ENCODE data around the gene QTRT2.

The QTRT2 gene

GRCh38 chr3:114078126-114078525 is 21.6 kb downstream of the QTRT2 start:
- peak; percentile 73 for DNase-seq (ENCODE audit: low read depth)
- Histone ChIP-seq H3K4me1 (ENCODE audit: control insufficient read depth, insufficient read depth, low read length) (peaks cover 14% of the 10 kb centered on the region), H3K9ac (ENCODE audit: low read length) (no peak overlapping the region), H3K27me3 (replicated peaks; ENCODE audit: control insufficient read depth, insufficient read depth, low read length) (no peaks in the 10 kb centered on the region), H3K9me3 (ENCODE audit: control insufficient read depth, low read length) (no peaks in the 10 kb centered on the region), H3K4me3 (ENCODE audit: low read length) (no peak overlapping the region), H3K36me3 (ENCODE audit: control insufficient read depth, insufficient read depth, low read length, severe bottlenecking) (peaks cover 82% of the 10 kb centered on the region)

- H3K4me1 ChIP-seq (ENCODE audit: control insufficient read depth, insufficient read depth, low read length) = peaks cover 14% of the 10 kb centered on the region
- no peak overlapping the region for H3K4me3 ChIP-seq (ENCODE audit: low read length)
- DNase-seq (ENCODE audit: low read depth) = peak; percentile 1
- no peaks in the 10 kb centered on the region for H3K27me3 ChIP-seq (replicated peaks; ENCODE audit: control insufficient read depth, insufficient read depth, low read length)
- H3K9me3 ChIP-seq (ENCODE audit: control insufficient read depth, low read length) = no peaks in the 10 kb centered on the region
- H3K36me3 ChIP-seq (ENCODE audit: control insufficient read depth, insufficient read depth, low read length, severe bottlenecking) = peaks cover 70% of the 10 kb centered on the region
- no peak overlapping the region for H3K9ac ChIP-seq (ENCODE audit: low read length)
These were observed 23.2 kb downstream of the QTRT2 start for GRCh38 chr3:114079761-114080160.

- peaks cover 68% of the 10 kb centered on the region for H3K36me3 ChIP-seq (ENCODE audit: control insufficient read depth, insufficient read depth, low read length, severe bottlenecking)
These were observed 23.7 kb downstream of the QTRT2 start for GRCh38 chr3:114080201-114080600.

DNA sequence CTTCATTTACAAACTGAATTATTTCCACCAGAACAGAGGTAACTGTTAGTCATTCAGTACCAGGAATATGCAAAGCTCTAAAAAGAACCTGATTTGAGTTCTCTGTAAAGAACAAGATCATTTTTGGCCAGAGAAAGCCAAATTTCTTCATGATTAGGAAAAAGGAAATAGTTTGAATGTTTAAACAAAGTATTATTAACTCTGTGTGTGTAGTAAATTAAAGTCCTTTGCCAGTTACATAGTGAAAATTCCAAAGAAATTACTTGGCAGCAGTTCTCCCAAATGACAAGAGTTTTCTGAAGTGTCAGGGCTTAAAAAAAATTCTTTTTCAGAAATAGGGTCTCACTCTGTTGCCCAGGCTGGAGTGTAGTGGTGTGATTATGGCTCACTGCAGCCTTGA is 24.5 kb downstream of the QTRT2 start:
- Histone ChIP-seq H3K9me3 (ENCODE audit: control insufficient read depth, low read length) (no peaks in the 10 kb centered on the region), H3K4me3 (ENCODE audit: low read length) (no peak overlapping the region), H3K9ac (ENCODE audit: low read length) (no peak overlapping the region), H3K36me3 (ENCODE audit: control insufficient read depth, insufficient read depth, low read length, severe bottlenecking) (peaks cover 69% of the 10 kb centered on the region), H3K4me1 (ENCODE audit: control insufficient read depth, insufficient read depth, low read length) (peaks cover 14% of the 10 kb centered on the region), H3K27me3 (replicated peaks; ENCODE audit: control insufficient read depth, insufficient read depth, low read length) (no peaks in the 10 kb centered on the region)
- DNase-seq (ENCODE audit: low read depth) = peak; percentile 32

More at GRCh38 chr3:114080201-114080600, 23.7 kb downstream of the QTRT2 start:
- Histone ChIP-seq H3K4me3 (ENCODE audit: low read length) (no peak overlapping the region), H3K27me3 (replicated peaks; ENCODE audit: control insufficient read depth, insufficient read depth, low read length) (no peaks in the 10 kb centered on the region), H3K9me3 (ENCODE audit: control insufficient read depth, low read length) (no peaks in the 10 kb centered on the region), H3K4me1 (ENCODE audit: control insufficient read depth, insufficient read depth, low read length) (peaks cover 14% of the 10 kb centered on the region), H3K9ac (ENCODE audit: low read length) (no peak overlapping the region)
- DNase-seq (ENCODE audit: low read depth) = peak; percentile 1

DNA sequence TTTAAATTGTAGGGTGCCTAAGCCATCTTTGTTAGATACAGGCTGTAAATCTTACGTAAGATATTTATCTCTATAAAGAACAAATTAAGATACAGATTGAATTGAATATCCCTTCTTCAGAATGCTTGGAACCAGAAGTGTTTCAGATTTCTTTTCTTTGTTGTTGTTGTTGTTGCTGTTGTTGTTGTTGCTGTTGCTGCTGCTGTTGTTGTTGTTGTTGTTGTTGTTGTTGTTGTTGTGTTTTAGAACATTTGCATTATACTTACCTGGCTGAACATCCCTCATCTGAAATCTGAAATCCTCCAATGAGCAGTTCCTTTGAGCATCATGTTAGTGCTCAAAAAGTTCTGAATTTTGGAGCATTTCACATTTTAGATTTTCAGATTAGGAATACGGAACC is 26.6 kb downstream of the QTRT2 start:
- H3K4me1 ChIP-seq (ENCODE audit: control insufficient read depth, insufficient read depth, low read length) = peaks cover 14% of the 10 kb centered on the region
- peaks cover 61% of the 10 kb centered on the region for H3K36me3 ChIP-seq (ENCODE audit: control insufficient read depth, insufficient read depth, low read length, severe bottlenecking)
- H3K4me3 ChIP-seq (ENCODE audit: low read length) = no peak overlapping the region
- no peak overlapping the region for H3K9ac ChIP-seq (ENCODE audit: low read length)
- no peaks in the 10 kb centered on the region for H3K9me3 ChIP-seq (ENCODE audit: control insufficient read depth, low read length)
- H3K27me3 ChIP-seq (replicated peaks; ENCODE audit: control insufficient read depth, insufficient read depth, low read length) = no peaks in the 10 kb centered on the region
- DNase-seq (ENCODE audit: low read depth) = no peak

DNA sequence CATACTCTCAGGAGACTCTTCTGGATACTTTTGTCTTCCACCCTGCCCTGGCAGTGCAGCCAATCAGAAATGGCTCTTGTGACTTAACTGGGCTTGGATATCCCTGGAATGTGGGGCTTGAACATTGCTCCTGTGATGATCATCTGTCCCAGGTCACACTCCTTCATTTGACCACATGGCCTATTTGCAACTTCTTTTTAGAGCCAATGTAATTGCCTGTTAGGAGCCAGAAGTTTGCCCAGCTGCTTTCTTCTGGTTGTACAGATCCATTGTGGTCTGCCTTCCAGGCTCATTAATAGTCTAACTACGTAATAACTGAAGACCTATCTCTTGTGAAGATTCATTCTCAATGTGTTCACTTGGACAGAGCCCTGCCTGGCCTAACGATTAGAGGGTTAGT is 29.8 kb downstream of the QTRT2 start:
- no peak overlapping the region for H3K4me3 ChIP-seq (ENCODE audit: low read length)
- no peaks in the 10 kb centered on the region for H3K4me1 ChIP-seq (ENCODE audit: control insufficient read depth, insufficient read depth, low read length)
- H3K9me3 ChIP-seq (ENCODE audit: control insufficient read depth, low read length) = no peaks in the 10 kb centered on the region
- H3K27me3 ChIP-seq (replicated peaks; ENCODE audit: control insufficient read depth, insufficient read depth, low read length) = no peaks in the 10 kb centered on the region
- H3K9ac ChIP-seq (ENCODE audit: low read length) = no peak overlapping the region
- no peak for DNase-seq (ENCODE audit: low read depth)
- peaks cover 42% of the 10 kb centered on the region for H3K36me3 ChIP-seq (ENCODE audit: control insufficient read depth, insufficient read depth, low read length, severe bottlenecking)

DNA sequence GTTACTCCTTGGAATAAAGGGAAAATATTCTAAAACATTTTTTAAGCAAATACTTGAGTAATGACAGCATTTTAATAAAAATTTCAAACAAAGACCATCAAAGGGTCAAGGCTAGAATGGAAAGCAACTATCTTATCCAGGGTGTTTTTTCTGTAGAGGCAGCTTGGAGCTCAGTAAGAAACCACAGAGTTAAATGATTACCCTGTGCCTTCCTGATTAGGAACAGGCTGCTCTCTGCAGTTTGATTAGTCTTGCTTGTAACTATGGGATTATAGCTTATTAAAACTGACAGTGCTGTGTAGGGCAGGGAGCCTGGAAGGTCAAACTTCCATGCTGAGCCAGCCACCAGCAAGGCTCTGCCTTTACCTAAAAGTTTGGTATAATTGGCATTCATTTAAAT is 33.1 kb downstream of the QTRT2 start:
- no peak for DNase-seq (ENCODE audit: low read depth)
- no peak overlapping the region for H3K9ac ChIP-seq (ENCODE audit: low read length)
- peaks cover 21% of the 10 kb centered on the region for H3K36me3 ChIP-seq (ENCODE audit: control insufficient read depth, insufficient read depth, low read length, severe bottlenecking)
- no peaks in the 10 kb centered on the region for H3K4me1 ChIP-seq (ENCODE audit: control insufficient read depth, insufficient read depth, low read length)
- H3K27me3 ChIP-seq (replicated peaks; ENCODE audit: control insufficient read depth, insufficient read depth, low read length) = no peaks in the 10 kb centered on the region
- no peaks in the 10 kb centered on the region for H3K9me3 ChIP-seq (ENCODE audit: control insufficient read depth, low read length)
- no peak overlapping the region for H3K4me3 ChIP-seq (ENCODE audit: low read length)

GRCh38 chr3:114092151-114093015 is 35.8 kb downstream of the QTRT2 start:
- Histone ChIP-seq H3K9me3 (ENCODE audit: control insufficient read depth, low read length) (no peaks in the 10 kb centered on the region), H3K4me3 (ENCODE audit: low read length) (peak overlapping the region; percentile 22), H3K27me3 (replicated peaks; ENCODE audit: control insufficient read depth, insufficient read depth, low read length) (no peaks in the 10 kb centered on the region), H3K36me3 (ENCODE audit: control insufficient read depth, insufficient read depth, low read length, severe bottlenecking) (no peaks in the 10 kb centered on the region), H3K4me1 (ENCODE audit: control insufficient read depth, insufficient read depth, low read length) (no peaks in the 10 kb centered on the region), H3K9ac (ENCODE audit: low read length) (no peak overlapping the region)
- no peak for DNase-seq (ENCODE audit: low read depth)

DNA sequence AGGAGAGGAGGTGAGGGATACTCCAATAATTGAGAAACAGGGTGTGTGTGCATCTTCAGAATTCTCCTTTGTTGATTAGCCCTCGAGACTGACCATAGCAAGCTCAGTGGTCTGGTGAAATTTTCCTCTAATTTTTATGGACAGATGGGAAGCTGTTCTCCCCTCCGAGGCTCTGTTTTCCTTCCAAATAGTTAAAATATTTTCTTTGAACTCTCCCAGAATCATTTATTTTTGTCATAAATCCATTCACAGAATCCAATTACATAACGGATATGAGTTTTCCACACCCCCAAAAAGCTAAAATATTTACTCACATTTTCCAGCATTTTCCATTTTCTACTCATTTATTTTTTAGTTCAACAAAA is 36.5 kb downstream of the QTRT2 start:
- DNase-seq (ENCODE audit: low read depth) = no peak
- H3K27me3 ChIP-seq (replicated peaks; ENCODE audit: control insufficient read depth, insufficient read depth, low read length) = no peaks in the 10 kb centered on the region
- no peak overlapping the region for H3K9ac ChIP-seq (ENCODE audit: low read length)
- no peak overlapping the region for H3K4me3 ChIP-seq (ENCODE audit: low read length)
- no peaks in the 10 kb centered on the region for H3K36me3 ChIP-seq (ENCODE audit: control insufficient read depth, insufficient read depth, low read length, severe bottlenecking)
- H3K9me3 ChIP-seq (ENCODE audit: control insufficient read depth, low read length) = no peaks in the 10 kb centered on the region
- H3K4me1 ChIP-seq (ENCODE audit: control insufficient read depth, insufficient read depth, low read length) = no peaks in the 10 kb centered on the region

DNA sequence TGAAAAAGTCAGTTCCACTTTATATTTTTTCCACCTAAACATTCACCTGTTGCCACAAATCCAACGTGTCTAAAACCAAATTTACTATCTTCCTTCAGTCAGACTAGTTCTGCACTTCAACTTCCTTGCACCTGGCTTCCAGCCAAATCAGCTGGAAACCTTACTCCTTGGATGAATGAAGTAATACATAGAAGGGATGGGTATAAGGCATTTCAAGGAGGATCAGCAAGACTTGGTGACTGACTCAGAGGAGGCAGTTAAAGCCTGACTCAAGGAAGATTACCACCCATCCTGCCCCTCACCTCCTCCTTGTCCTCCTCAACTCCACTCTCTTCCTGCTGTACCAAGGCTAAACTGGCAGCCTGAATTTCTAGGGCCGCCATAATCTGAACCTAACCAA is 37.1 kb downstream of the QTRT2 start:
- Histone ChIP-seq H3K9me3 (ENCODE audit: control insufficient read depth, low read length) (no peaks in the 10 kb centered on the region), H3K4me3 (ENCODE audit: low read length) (no peak overlapping the region), H3K36me3 (ENCODE audit: control insufficient read depth, insufficient read depth, low read length, severe bottlenecking) (no peaks in the 10 kb centered on the region), H3K27me3 (replicated peaks; ENCODE audit: control insufficient read depth, insufficient read depth, low read length) (no peaks in the 10 kb centered on the region), H3K4me1 (ENCODE audit: control insufficient read depth, insufficient read depth, low read length) (no peaks in the 10 kb centered on the region), H3K9ac (ENCODE audit: low read length) (no peak overlapping the region)
- DNase-seq (ENCODE audit: low read depth) = peak; percentile 71

- H3K9ac ChIP-seq (ENCODE audit: low read length) = no peak overlapping the region
- H3K27me3 ChIP-seq (replicated peaks; ENCODE audit: control insufficient read depth, insufficient read depth, low read length) = no peaks in the 10 kb centered on the region
- DNase-seq (ENCODE audit: low read depth) = no peak
- no peaks in the 10 kb centered on the region for H3K4me1 ChIP-seq (ENCODE audit: control insufficient read depth, insufficient read depth, low read length)
- no peak overlapping the region for H3K4me3 ChIP-seq (ENCODE audit: low read length)
- H3K36me3 ChIP-seq (ENCODE audit: control insufficient read depth, insufficient read depth, low read length, severe bottlenecking) = no peaks in the 10 kb centered on the region
- H3K9me3 ChIP-seq (ENCODE audit: control insufficient read depth, low read length) = no peaks in the 10 kb centered on the region
These were observed 39.3 kb downstream of the QTRT2 start for GRCh38 chr3:114095796-114096195.

DNA sequence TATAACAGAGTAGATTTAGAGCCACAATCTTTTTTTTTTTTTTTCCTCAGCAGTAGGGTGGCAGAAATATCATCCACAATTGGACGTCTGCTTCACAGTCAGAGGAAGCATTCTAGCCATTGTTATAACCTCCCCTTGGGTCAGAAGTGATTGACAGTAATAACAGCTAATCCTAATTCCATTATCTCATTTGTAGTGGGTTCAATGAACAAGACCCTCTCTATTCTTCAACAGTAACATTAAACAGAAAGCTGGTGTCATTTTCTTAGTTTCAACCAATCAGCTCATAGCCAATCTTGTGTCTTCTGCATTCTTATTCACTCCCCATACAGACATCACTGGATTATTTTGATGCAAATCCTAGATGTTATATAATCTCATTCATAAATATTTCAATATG is 44.6 kb downstream of the QTRT2 start:
- Histone ChIP-seq H3K9me3 (ENCODE audit: control insufficient read depth, low read length) (no peaks in the 10 kb centered on the region), H3K9ac (ENCODE audit: low read length) (no peak overlapping the region), H3K27me3 (replicated peaks; ENCODE audit: control insufficient read depth, insufficient read depth, low read length) (no peaks in the 10 kb centered on the region), H3K4me3 (ENCODE audit: low read length) (no peak overlapping the region), H3K4me1 (ENCODE audit: control insufficient read depth, insufficient read depth, low read length) (no peaks in the 10 kb centered on the region), H3K36me3 (ENCODE audit: control insufficient read depth, insufficient read depth, low read length, severe bottlenecking) (no peaks in the 10 kb centered on the region)
- no peak for DNase-seq (ENCODE audit: low read depth)
